Measurements from ENCODE around the gene DST. TPM values are rescaled to one million over a fixed set of nuclear protein-coding genes. Genes with fewer than 3 reads are reported as not detected.

The DST gene
- total RNA-seq, 1 experiment from 2014 or later: 132 TPM

DNA sequence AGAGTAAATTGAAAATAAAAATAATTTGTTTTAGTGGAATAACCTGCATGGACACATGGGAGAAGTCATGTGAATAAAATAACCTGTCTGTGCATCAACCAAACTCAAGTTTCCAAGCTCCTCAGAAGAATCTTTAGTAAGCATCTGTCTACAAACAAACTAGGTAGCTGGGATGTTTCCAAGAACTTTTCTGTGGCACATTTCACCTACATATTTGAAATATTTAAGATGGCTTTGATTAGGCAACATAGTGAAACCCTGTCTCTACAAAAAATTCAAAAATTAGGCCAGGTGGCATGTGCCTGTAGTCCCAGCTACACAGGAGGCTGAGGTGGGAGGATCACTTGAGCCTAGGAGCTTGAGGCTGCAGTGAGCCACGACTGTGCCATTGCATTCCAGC, 168.2 kb downstream of the DST start:
- TF ChIP-seq EMX1 (CRISPR knock-in tag; IDR thresholded peaks at IDR 0.05): no peak
- TF ChIP-seq ZNF219 (CRISPR knock-in tag; IDR thresholded peaks at IDR 0.05; ENCODE audit: borderline replicate concordance): no peak
- TF ChIP-seq, protein P1, sequence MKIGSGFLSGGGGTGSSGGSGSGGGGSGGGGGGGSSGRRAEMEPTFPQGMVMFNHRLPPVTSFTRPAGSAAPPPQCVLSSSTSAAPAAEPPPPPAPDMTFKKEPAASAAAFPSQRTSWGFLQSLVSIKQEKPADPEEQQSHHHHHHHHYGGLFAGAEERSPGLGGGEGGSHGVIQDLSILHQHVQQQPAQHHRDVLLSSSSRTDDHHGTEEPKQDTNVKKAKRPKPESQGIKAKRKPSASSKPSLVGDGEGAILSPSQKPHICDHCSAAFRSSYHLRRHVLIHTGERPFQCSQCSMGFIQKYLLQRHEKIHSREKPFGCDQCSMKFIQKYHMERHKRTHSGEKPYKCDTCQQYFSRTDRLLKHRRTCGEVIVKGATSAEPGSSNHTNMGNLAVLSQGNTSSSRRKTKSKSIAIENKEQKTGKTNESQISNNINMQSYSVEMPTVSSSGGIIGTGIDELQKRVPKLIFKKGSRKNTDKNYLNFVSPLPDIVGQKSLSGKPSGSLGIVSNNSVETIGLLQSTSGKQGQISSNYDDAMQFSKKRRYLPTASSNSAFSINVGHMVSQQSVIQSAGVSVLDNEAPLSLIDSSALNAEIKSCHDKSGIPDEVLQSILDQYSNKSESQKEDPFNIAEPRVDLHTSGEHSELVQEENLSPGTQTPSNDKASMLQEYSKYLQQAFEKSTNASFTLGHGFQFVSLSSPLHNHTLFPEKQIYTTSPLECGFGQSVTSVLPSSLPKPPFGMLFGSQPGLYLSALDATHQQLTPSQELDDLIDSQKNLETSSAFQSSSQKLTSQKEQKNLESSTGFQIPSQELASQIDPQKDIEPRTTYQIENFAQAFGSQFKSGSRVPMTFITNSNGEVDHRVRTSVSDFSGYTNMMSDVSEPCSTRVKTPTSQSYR (CRISPR knock-in tag; IDR thresholded peaks at IDR 0.05): no peak
- no peak for TF ChIP-seq OVOL2 (CRISPR knock-in tag; IDR thresholded peaks at IDR 0.05; ENCODE audit: borderline replicate concordance)
- TF ChIP-seq, protein P2, sequence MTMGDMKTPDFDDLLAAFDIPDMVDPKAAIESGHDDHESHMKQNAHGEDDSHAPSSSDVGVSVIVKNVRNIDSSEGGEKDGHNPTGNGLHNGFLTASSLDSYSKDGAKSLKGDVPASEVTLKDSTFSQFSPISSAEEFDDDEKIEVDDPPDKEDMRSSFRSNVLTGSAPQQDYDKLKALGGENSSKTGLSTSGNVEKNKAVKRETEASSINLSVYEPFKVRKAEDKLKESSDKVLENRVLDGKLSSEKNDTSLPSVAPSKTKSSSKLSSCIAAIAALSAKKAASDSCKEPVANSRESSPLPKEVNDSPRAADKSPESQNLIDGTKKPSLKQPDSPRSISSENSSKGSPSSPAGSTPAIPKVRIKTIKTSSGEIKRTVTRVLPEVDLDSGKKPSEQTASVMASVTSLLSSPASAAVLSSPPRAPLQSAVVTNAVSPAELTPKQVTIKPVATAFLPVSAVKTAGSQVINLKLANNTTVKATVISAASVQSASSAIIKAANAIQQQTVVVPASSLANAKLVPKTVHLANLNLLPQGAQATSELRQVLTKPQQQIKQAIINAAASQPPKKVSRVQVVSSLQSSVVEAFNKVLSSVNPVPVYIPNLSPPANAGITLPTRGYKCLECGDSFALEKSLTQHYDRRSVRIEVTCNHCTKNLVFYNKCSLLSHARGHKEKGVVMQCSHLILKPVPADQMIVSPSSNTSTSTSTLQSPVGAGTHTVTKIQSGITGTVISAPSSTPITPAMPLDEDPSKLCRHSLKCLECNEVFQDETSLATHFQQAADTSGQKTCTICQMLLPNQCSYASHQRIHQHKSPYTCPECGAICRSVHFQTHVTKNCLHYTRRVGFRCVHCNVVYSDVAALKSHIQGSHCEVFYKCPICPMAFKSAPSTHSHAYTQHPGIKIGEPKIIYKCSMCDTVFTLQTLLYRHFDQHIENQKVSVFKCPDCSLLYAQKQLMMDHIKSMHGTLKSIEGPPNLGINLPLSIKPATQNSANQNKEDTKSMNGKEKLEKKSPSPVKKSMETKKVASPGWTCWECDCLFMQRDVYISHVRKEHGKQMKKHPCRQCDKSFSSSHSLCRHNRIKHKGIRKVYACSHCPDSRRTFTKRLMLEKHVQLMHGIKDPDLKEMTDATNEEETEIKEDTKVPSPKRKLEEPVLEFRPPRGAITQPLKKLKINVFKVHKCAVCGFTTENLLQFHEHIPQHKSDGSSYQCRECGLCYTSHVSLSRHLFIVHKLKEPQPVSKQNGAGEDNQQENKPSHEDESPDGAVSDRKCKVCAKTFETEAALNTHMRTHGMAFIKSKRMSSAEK (CRISPR knock-in tag; IDR thresholded peaks at IDR 0.05; ENCODE audit: borderline replicate concordance): no peak
- TF ChIP-seq, protein P3, sequence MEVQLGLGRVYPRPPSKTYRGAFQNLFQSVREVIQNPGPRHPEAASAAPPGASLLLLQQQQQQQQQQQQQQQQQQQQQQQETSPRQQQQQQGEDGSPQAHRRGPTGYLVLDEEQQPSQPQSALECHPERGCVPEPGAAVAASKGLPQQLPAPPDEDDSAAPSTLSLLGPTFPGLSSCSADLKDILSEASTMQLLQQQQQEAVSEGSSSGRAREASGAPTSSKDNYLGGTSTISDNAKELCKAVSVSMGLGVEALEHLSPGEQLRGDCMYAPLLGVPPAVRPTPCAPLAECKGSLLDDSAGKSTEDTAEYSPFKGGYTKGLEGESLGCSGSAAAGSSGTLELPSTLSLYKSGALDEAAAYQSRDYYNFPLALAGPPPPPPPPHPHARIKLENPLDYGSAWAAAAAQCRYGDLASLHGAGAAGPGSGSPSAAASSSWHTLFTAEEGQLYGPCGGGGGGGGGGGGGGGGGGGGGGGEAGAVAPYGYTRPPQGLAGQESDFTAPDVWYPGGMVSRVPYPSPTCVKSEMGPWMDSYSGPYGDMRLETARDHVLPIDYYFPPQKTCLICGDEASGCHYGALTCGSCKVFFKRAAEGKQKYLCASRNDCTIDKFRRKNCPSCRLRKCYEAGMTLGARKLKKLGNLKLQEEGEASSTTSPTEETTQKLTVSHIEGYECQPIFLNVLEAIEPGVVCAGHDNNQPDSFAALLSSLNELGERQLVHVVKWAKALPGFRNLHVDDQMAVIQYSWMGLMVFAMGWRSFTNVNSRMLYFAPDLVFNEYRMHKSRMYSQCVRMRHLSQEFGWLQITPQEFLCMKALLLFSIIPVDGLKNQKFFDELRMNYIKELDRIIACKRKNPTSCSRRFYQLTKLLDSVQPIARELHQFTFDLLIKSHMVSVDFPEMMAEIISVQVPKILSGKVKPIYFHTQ (CRISPR knock-in tag; IDR thresholded peaks at IDR 0.05): no peak
- no peak for TF ChIP-seq FOXP1 (CRISPR knock-in tag; IDR thresholded peaks at IDR 0.05; ENCODE audit: borderline replicate concordance)
- TF ChIP-seq, protein P4, sequence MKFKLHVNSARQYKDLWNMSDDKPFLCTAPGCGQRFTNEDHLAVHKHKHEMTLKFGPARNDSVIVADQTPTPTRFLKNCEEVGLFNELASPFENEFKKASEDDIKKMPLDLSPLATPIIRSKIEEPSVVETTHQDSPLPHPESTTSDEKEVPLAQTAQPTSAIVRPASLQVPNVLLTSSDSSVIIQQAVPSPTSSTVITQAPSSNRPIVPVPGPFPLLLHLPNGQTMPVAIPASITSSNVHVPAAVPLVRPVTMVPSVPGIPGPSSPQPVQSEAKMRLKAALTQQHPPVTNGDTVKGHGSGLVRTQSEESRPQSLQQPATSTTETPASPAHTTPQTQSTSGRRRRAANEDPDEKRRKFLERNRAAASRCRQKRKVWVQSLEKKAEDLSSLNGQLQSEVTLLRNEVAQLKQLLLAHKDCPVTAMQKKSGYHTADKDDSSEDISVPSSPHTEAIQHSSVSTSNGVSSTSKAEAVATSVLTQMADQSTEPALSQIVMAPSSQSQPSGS (CRISPR knock-in tag; IDR thresholded peaks at IDR 0.05; ENCODE audit: borderline replicate concordance, low read depth): no peak
- no peak for TF ChIP-seq NFYB (CRISPR knock-in tag; conservative IDR thresholded peaks at IDR 0.05; ENCODE audit: low read depth)
- no peak for TF ChIP-seq NR2C2 (CRISPR knock-in tag; IDR thresholded peaks at IDR 0.05)
- TF ChIP-seq PRRX2 (CRISPR knock-in tag; IDR thresholded peaks at IDR 0.05): no peak
- no peak for ATAC-seq
- peaks cover 5% of the 10 kb centered on the region for H3K4me1 Mint-ChIP-seq

DNA sequence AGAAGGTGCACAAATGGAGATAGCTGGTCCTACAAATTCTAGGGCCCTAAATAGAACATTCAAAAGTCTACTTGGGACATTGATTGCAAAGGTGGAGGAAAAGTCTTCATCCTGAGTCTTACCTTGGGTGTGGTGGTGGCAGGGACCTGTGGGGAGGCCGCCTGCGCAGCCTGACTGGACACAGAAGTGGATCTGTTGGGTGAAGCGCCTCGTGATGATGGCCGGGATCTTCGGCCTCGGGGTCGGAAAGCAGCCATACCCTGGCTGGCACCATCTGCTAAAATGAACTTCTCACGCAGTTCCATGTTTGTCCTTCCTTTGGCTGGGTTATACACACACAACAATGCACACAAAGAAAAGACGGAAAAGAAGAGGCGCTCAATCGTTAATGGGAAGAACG, 179.2 kb downstream of the DST start:
- no peak overlapping the region for H3K27ac Mint-ChIP-seq
- no peak for TF ChIP-seq ZNF232 (CRISPR knock-in tag; IDR thresholded peaks at IDR 0.05)
- no peak overlapping the region for H3K4me3 Mint-ChIP-seq
- H3K27me3 Mint-ChIP-seq (ENCODE audit: low read depth): no peaks in the 10 kb centered on the region
- no peaks in the 10 kb centered on the region for H3K9me3 Mint-ChIP-seq
- peaks cover 58% of the 10 kb centered on the region for H3K36me3 Mint-ChIP-seq
- DNase-seq (ENCODE audit: low spot score) (no peak), ATAC-seq (no peak)
- no peaks in the 10 kb centered on the region for H3K4me1 Mint-ChIP-seq
- ChIA-PET CTCF (no interaction called here), POLR2A (no interaction called here)

More for the DNA sequence above, 168.2 kb downstream of the DST start:
- Mint-ChIP-seq H3K27ac (no peak overlapping the region), H3K36me3 (peaks cover 53% of the 10 kb centered on the region), H3K27me3 (ENCODE audit: low read depth) (no peaks in the 10 kb centered on the region), H3K9me3 (peaks cover 5% of the 10 kb centered on the region), H3K4me3 (no peak overlapping the region)
- ChIA-PET POLR2A (interaction anchor here (0.7 kb wide), 1 partner anchor 346 kb away, joined by 4 read pairs; no protein-coding TSS in a partner anchor), CTCF (interaction anchor here (0.6 kb wide), 1 partner anchor 377 kb away, joined by 4 read pairs; no protein-coding TSS in a partner anchor)
- no peak for DNase-seq (ENCODE audit: low spot score)

All from WTC11 (cell line).